Stromal cell of bone marrow (primary cell): Measurements from ENCODE around the gene SLC22A4.
A peak's percentile ranks its signal among the peaks of the same experiment; 100 is the strongest.

ENCODE experiments used
- DNase-seq: peaks from one replicate; pipeline ENCODE4 v3.0.0-alpha.2; 2012; ENCODE audit warnings: low read depth

SLC22A4 gene

DNA sequence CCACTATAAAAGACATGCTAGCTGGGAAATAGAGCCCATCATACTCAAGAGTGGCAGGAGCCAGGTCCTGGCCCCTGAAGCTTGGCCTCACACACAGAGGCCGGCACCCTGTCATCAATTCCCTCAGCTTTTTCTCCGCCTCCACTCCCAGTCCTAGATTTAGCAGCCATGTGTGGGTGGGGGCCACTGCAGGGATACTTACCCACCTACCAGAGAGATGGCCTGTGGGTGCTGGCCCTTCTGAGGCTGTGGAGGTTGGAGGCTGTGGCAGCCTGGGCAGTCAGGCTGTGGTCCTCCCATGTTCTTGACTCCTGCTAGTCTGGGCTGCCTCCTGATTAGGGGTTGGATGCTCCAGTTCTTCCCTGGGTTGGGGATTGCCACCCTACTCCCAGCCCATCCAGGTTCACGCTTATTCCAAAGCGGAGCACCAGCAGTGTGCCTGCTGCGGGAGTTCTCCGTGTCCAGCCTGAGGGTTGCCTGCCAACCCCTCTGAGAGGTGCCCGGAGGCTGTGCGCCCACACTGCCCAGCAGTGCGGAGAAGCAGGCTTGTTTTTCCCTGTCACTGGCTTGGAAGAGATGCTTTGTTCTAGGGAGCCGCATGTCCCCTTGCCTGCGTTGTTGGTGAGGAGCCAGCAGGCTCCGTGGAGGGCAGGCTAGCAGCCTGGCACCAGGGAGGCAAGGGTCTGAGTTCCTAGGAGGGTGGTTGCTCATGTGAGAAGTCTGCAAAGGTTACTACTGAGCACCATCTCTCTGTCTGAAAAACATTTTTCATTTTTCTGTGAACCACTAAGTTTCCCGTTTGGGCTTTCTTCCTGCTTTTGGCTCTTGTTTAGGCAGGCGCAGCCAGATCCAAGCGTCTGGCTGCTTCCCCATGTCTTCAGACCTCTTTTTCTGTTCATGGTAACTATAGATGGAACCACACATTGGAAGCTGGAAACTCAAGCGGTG lies 82.8 kb downstream of the SLC22A4 start:
- no peak for DNase-seq

DNA sequence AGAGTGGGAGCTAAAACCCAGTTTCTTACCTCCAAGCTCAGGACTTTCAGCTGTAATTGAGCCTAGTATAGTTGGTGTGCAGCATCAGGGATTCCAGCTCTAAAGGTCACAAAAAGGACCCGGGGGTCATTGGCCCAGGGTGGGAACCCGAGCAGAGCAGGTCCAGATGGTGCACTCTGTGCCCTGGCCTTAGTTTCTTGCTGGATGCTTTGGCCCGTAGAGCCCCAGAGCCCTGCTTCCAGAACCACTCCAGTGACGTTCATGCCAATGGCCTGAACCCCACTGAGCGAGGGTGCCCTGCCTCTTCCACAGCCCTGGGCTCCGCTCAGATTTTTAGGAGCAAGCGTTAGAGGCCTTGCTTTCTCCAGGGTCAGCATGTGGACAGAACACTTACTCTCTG lies 83.5 kb downstream of the SLC22A4 start:
- DNase-seq, result no peak

DNA sequence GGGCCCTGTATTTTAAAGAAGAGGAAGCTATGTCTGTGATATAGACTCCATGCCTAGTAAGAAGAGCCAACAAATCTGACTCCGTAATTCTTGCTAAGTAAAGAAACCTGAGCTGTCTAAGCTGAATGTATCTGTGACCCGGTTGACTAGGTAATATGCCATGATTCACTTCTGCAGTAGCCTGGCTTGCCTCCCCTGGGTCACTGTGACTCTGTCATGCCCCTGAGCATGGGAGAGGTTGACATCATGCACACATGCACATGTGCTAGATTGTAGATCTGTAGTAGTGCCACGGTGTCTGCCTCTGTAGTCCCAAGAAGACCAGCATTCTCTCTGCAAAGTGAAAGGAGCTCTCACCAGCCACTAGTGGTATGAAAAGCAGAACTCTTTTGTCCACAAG lies 84.4 kb downstream of the SLC22A4 start:
- no peak for DNase-seq

DNA sequence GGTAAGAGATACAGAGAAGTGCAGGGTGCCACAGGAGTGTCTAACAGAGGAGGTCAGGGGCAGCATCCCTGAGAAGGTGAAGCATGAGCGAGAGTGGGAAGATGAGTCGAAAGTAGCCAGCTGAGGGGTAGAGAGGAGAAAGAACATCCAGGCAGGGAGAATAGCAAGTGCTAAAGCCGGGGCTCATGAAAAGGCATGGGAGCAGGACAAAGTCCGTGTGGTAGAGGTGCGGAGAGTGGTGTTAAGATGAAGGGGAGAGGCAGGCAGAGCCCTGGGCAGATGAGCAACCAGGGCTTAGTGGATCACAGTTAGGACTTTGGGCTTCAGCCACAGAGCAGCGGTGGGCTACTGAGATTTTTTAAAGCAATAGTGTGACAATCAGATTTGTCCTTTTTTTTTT lies 85.9 kb downstream of the SLC22A4 start:
- no peak for DNase-seq

DNA sequence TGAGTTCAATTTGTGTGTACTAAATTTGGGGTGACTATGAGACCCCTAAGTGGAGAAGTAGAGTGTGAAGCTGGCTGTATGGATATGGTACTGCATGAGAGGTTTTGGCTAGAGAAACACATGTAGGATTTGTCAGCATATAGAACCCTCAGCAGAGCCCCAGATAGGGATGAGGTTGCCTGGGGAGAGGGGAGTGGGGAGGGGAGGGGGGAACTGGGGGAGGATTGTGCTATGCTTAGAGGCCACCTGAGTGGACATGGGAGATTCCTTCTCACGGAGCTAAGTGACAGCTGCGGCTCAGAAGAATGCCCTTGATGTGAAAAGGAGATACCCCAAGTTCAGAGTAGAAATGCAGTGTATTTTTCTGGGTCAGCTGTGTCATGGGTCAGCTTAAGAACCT lies 86.5 kb downstream of the SLC22A4 start:
- DNase-seq, result no peak

DNA sequence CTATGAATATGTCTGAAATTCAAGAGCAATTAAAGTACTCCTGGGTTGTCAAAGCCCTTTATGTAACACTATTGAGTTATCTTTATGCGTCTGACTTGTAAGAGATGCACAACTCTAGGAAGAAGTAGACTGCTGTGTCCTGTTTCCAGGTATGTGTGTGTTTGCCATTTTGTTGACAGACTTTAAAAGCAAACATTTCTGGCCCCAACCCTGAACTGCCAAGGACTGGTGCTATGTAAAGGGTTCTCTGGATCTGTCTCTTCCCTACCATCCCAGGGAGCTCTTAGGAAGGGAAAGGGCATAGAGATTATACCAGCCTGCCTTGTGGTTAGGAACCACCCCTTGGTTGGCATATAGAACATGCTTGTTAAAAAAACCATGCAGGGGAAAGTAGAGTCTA lies 87.4 kb downstream of the SLC22A4 start:
- no peak for DNase-seq

DNA sequence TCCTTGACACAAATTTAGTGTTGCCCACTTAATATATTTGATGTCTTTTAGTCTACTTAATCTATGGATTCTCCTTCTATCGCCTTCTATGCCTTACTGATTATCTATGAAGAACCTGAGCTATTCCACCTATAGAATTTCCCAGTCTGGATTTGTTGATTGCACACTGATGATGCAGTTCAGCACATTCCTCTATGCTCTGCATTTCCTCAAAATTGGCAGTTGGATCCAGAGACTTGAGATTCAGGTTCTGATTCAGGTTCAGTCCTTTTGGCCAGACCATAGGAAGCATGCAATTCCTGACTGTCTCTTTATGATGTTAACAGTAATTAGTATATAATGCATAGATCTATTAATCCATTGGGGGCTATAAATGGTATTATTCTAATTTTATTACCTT lies 89.1 kb downstream of the SLC22A4 start:
- no peak for DNase-seq

DNA sequence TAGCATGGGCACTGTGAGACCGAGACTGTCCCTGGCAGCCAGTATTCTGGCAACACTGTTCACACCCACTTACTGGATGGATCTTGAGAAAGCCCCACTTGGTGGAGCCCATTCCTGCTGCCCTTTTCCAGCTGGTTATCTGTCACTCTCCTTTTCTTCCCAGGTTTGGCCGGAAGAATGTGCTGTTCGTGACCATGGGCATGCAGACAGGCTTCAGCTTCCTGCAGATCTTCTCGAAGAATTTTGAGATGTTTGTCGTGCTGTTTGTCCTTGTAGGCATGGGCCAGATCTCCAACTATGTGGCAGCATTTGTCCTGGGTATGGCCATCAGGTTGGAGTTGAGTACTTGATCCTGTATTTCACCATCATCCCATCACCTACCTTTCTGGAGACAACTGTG lies 89.8 kb downstream of the SLC22A4 start:
- DNase-seq, result no peak

DNA sequence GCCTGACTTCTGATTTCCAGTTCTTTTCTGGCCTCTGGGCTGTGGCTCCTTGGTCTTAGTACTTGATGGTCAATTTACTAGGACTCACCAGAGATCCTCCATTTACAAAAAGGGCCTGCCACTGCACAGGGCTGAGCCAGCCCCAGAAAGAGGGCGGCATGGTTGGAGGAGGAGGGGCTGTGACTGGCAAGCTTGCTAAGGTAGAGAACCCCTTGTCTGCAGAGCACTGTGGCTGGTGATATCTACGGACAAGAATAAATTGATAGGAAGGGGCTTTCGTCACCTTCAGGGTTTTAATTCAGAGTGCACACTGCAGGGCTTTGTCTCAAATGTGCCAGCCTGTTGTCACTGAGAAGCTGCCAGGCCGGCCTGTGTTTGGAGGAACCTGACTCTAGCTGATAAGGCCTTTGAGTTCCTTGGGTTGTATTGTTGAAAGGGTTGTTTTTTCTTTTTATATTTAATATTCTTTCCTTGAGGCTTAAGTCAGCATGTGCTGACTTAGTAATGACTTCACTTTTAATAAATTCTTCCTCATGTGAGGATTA lies 90.4 kb downstream of the SLC22A4 start:
- DNase-seq, result no peak

DNA sequence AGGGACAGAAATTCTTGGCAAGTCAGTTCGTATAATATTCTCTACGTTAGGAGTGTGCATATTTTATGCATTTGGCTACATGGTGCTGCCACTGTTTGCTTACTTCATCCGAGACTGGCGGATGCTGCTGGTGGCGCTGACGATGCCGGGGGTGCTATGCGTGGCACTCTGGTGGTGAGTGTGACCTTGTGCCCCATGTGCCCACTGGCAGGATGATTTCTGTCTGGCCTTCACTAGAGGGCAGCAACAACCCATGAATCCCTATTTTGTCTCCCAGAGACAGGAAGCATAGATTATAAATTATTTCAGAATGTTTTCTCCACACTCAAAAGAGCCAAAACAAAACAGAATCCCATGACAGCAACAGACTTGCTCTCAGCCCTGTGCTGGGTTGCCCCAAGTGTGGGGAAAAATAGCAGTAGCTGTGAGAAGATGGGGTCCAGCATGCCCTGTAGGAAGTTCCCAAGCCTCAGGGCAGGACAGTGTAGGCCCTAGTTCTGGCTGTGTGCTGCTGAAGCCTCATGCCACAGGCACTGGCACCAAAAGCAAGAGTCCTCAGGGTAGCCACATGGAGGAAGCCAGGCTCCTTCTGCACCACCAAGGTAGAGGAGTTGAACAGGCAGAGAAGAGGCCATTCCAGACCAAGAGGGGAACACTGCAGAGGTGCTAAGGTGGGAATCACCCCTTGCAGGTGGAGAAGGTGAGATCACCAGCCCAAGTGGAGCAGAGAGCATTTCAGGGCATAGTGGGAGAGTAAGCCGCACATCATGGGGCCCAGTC lies 91.3 kb downstream of the SLC22A4 start:
- peak; percentile 56 for DNase-seq

DNA sequence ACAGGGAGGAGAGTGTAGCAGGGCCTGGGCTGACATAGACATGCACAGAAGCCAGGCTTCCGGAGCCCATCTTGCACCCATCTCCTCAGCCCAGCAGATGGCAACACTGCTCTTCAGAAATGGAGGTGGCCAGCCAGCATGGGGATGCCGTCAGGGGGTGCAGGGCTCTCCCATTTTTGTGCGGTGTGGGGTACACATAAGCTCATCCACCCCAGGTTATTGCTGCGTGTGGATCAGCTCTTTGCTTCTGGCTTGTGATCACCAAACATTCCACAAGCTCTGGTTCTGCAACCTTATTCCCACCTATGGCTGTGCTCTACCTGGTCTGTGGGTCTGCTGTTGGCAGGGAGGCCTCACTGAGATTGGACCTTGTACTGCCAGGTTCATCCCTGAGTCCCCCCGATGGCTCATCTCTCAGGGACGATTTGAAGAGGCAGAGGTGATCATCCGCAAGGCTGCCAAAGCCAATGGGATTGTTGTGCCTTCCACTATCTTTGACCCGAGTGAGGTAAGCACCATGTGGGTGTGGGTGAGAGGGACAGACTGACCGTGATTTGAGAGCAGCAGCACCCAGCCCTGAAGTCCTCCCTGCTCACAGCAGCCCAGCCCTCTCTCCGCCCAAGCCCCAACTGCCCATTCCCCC lies 92.6 kb downstream of the SLC22A4 start:
- no peak for DNase-seq

DNA sequence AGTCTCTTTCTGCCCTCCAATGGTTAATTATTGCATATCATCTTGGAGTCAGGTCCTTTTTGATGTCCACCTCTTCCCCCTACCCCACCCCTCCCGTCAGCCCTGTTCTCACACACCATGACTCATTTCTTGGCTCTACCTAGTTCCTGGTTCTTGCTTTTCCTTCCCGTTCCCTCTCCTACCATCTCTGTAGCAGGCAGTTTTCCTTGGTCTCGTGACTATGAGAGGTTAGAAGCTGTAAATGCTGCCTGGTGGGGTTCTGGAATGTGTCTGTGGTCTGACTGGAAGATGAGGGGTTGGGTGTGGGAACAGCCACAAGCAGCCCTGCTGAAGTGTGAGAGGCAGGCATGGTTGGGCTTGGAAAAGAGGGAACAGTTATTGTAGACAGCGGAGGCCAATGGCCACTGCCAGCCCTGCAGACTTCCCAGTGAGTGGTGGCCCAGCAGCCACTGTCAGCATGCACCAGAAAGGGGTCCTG lies 93.5 kb downstream of the SLC22A4 start:
- peak; percentile 98 for DNase-seq

DNA sequence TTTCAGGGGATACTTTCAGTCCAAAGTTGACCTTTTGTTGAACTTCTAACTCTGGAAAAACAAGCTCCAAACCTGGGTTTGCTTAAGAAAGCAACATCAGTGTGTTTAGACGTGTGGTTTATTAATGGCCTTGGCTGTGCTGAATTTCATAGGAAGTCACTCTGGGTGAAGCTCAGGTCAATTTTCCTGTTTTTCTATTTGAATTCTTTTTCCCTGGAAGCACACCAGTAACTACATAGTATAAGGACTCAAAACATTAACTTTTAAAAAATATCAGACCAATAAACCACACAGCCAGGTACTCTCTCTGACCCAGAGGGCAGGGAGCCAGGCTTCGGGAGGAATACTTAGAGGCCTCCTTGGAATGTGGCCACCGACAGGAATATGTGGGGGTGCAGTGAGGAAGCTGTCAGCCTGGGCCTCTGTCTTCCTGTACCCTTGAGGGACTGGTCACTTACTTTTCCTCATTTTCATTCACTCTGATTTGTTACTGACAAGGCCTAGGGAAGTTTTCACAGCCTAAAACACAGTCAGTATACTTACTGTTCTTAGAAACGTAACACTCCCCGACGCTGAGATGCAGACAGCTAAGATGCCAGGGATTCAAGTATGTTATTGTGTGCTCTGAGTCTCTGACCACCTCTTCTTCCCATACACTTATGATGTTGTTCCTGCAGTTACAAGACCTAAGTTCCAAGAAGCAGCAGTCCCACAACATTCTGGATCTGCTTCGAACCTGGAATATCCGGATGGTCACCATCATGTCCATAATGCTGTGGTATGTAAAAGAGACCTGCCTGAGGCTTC lies 94.3 kb downstream of the SLC22A4 start:
- DNase-seq, result no peak

DNA sequence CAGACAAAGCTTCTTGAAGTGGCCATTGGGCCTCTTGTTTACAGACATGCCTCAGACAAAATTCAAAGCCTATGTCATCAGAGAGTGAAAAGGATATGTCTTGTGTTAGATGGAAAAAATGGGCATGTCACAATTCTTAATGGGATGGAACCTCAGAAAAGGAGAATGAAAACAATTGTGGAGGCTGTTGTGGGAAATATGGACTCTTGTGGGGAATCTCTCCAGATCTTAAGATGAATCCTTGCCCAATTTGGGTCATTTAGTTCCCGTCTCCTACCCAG lies 94.8 kb downstream of the SLC22A4 start:
- no peak for DNase-seq

DNA sequence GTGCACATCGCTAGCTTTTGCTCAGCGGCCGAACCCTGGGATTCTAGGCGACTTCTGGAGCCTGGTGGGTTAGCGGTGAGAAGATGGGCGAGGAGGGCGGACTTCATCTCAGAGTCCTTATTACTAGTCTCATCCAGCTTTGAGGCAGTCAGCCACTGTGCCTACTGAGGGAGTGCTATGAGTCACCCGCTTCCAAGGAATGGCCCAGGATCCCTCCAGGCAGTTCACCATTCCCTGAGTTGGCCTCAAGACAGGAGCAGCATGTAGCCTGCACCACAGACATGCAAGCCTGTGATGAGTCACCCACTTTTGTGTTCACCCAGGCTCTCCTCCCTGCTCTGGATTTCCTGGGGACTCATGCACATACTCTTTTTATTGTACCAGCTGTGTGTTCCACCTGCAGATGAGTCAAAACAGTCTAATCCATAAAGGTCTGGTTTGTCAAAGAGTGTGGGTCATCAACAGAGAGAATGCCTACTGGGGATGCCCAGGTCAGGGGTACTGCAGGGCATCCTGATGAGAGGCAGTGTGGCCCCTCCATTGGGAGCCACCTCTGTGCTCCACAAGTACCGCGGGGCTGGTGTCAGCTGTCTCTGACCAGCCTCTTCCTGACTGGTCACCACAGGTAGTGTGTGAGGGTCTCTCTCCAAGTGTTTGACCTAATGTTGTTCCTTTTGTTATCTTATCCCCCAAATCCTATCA lies 95.5 kb downstream of the SLC22A4 start:
- DNase-seq, result peak; percentile 99

DNA sequence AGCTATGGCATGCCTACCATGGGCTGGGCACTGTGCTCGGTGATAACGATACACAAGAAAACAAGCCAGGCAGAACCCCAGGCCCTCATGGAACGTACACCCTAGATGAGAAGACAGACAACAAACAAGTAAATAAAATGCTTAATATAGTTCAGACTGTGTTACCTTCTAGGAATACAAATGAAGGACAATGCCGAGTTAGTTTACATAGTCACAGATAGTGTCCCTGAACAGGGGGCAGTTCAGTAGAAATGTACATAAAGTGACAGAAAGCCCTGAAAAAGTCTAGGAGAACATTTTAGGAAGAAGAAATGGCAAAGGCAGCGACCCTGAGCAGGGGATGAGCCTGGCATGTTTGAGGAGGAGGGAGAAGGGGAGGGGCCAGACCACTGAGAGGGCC lies 97.1 kb downstream of the SLC22A4 start:
- DNase-seq, result no peak

DNA sequence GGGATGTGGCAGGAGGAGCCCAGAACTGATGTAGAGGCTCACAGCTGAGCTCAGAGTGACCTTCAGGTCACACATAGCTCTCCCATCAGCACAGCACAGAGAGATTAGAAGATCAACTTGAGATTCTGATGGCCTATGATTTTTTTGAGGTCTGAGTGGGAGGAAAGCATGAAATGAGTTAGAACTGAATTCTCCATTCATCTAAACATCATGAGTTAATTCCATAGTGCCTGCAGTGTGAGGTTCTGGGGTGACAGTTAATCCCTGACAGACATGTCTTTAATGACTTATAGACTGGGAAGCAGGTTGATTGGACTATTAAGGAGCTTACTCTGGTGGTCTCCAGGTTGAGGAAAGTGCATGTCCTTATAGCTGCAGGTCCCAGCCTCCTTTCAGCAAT lies 97.7 kb downstream of the SLC22A4 start:
- no peak for DNase-seq

DNA sequence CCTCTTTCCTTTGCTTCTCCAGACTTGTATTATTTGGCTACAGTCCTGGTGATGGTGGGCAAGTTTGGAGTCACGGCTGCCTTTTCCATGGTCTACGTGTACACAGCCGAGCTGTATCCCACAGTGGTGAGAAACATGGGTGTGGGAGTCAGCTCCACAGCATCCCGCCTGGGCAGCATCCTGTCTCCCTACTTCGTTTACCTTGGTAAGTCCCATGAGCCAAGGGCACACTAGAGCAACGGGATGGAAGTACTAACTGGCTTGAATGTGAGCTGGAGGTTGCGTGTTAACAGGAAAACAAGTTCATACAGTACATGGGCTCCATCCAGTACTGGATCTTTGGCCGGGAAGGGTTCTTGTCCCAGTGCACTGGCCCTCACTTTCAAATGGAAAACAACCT lies 98.2 kb downstream of the SLC22A4 start:
- DNase-seq, result no peak

DNA sequence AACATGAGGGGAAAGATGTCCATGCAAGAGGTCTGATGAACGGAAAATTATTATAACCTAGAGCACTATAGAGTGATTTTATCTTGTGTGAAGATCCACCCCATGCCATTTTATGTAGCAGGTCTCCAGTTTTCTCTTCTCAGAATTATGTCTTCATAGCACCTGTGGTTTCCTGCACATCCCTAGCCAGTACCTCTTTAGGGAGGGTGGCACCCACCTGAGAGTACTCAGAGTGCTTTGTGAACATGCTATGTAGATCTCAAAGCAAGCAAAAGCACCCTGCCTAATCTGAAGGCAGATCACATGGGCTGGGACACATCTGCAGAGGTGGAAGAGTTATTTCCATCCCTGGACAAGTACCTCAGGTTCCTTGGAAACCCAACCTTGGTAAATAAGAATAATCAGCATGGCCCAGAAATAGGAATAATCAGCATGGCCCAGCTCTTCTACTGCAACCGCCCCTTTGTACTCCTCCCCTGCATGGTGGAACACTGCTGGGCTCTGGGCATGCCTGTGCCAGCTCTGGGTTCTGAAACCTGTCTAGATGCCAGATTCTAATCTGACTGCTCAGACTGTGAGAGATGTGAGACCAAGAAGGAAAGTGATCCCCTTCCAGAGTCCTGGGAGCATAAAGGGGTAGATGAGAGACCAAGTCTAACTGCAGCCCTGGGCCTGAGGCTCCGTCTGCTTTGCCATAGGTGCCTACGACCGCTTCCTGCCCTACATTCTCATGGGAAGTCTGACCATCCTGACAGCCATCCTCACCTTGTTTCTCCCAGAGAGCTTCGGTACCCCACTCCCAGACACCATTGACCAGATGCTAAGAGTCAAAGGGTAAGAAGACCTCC lies 99.0 kb downstream of the SLC22A4 start:
- DNase-seq, result no peak
